GM03348 (cell line): ENCODE results near the gene COG5.

ENCODE experiments used
- DNase-seq: peaks from one replicate; pipeline ENCODE4 v3.0.0; 2012; ENCODE audit warnings: low spot score

COG5 gene

GRCh38 chr7:107505997-107506673 is 57.6 kb downstream of the COG5 start:
- no peak for DNase-seq

- DNase-seq: no peak
Observed at GRCh38 chr7:107505362-107505761, 58.4 kb downstream of the COG5 start.

GRCh38 chr7:107503687-107504086 is 60.0 kb downstream of the COG5 start:
- no peak for DNase-seq

- no peak for DNase-seq
Observed at GRCh38 chr7:107502797-107503196, 60.9 kb downstream of the COG5 start.

- DNase-seq: no peak
Observed at GRCh38 chr7:107502154-107502553, 61.6 kb downstream of the COG5 start.

GRCh38 chr7:107501593-107501992 is 62.1 kb downstream of the COG5 start:
- DNase-seq: peak; percentile 29

- DNase-seq: no peak
Observed at GRCh38 chr7:107499731-107500130, 64.0 kb downstream of the COG5 start.

- DNase-seq: no peak
Observed at GRCh38 chr7:107495516-107495915, 68.2 kb downstream of the COG5 start.

- no peak for DNase-seq
Observed at GRCh38 chr7:107494884-107495283, 68.8 kb downstream of the COG5 start.

GRCh38 chr7:107494315-107494751 is 69.4 kb downstream of the COG5 start:
- DNase-seq: no peak

GRCh38 chr7:107492875-107493274 is 70.8 kb downstream of the COG5 start:
- no peak for DNase-seq

GRCh38 chr7:107486041-107486440 is 77.7 kb downstream of the COG5 start:
- DNase-seq: no peak

- no peak for DNase-seq
Observed at GRCh38 chr7:107482571-107482970, 81.1 kb downstream of the COG5 start.

- no peak for DNase-seq
Observed at GRCh38 chr7:107480932-107481331, 82.8 kb downstream of the COG5 start.

GRCh38 chr7:107479303-107479702 is 84.4 kb downstream of the COG5 start:
- no peak for DNase-seq

- no peak for DNase-seq
Observed at GRCh38 chr7:107474104-107474521, 89.6 kb downstream of the COG5 start.

- DNase-seq: no peak
Observed at GRCh38 chr7:107472116-107472515, 91.6 kb downstream of the COG5 start.

GRCh38 chr7:107471292-107472070 is 92.2 kb downstream of the COG5 start:
- DNase-seq: no peak

- no peak for DNase-seq
Observed at GRCh38 chr7:107469929-107470328, 93.8 kb downstream of the COG5 start, which contains the start of gene GPR22. TSS of gene GPR22 (plus strand) at chr7:107470057. CDS start at chr7:107474061, 4,004 bp downstream.

- no peak for DNase-seq
Observed at GRCh38 chr7:107468824-107469223, 94.9 kb downstream of the COG5 start.

- no peak for DNase-seq
Observed at GRCh38 chr7:107467972-107468371, 95.7 kb downstream of the COG5 start.

GRCh38 chr7:107464666-107465226 is 99.0 kb downstream of the COG5 start:
- no peak for DNase-seq
